Measurements from ENCODE around the gene MOB4.

Gene MOB4

DNA sequence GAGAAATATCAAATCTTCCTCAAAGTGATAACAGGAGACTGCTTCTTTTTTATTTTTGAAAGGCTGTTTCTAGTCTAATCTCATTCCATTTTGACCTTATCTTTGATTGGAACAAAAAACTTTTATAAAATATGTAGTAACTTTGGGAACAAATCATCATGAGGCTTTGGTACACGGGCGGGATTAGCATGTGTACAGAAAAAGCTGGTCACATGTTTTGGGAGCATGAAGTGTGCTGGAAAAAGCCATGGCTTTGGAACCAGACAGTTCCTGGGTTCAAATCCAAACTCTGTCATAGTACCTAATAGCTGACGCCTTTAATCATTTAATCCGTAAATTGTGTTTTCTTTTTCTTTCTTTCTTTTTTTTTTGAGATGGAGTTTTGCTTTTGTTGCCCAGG is 81.3 kb downstream of the MOB4 start:
- no peak for FAIRE-seq

DNA sequence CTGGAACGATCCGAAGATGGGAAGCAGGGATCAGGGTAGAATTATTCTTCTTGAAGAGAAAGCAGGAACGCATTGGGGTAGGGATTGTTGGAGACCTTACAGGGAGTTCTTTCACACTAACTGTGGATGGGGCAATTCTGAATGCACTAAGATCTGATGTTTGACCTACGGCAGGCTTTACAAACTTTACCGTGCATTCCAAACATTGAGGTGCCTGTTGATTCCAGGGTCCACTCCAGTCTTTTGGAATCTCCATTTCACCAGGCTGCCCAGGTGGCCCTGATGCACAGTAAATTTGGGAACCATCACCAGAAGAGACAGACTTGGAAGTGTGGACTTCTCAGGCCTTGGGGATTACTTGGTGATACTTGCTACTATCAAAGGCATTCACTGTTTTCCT is 82.6 kb downstream of the MOB4 start:
- no peak for FAIRE-seq

DNA sequence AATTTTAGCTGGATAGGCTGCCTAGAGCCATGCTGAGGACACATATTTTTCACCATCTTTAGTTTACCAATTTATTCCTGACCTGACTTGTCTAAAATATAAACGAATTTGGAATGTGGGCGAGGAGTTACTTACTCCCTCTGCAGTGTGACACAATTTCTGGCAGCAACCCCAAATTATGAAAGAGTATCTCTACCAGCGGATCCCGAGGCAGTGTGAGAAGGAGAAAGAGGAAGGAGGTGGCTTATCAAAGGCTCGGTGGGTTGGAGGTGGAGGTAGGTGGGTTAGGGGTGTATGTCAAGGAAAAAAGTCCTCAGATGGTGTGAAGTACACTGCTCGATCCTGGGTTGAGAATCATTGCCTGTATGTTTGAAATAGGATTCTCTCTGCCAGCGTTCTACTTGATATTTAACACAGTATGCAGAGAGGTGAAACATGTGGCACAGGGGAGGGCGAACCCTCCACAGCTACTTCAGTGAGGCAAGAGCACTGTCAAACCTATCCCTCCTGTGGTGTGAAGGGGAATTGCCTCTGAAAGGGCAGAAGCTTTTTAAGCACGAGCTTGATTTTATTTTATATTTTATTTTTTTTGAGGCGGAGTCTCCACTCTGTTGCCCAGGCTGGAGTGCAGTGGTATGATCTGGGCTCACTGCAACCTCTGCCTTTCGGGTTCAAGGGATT is 83.6 kb downstream of the MOB4 start:
- no peak for FAIRE-seq

DNA sequence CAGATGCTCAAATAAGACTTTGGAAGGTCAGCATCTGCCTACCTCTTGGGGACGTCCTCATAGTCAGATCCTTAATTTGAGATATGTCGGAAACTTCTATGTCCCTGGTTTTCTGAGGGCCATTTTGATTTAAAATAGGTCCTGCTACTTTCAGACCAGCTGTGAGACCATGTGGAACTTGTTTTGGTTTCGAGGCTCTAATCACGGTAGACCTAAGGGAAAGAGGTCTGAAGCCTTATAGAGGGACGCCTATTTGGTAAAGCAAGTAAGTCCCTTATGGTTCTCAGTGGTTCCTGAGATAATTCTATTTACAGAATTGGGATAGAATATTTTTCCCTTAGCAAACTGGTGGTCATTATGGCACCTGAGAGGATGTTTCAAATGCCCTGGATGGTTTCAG is 84.4 kb downstream of the MOB4 start:
- FAIRE-seq = no peak

DNA sequence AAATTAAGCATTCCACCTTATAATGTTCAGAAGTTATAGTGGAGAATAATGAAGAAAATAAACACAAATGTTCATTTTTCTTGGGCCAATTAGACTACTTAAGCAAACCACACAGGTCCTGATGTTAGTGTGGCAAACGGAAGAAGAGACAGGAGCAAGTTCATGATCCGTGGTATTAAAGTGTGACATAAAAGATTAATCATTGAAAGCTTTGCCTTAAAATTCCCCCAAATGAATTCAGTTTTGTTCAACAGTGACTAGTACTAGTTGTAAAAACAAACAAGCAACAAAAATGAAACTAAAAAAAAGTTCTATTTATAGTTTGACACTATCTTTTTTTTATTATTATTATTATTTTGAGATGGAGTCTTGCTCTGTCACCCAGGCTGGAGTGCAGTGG is 85.9 kb downstream of the MOB4 start:
- no peak for FAIRE-seq

Measured in islet of Langerhans (tissue), 1 donor.